Activated T-helper 1 cell treated with anti-CD3 and anti-CD28 coated beads, Interleukin-12 subunit alpha, Interleukin-12 subunit beta, Interleukin-2, Interleukin-4 antibody, amounts not matched to agents 30 ng/mL and 10 ng/mL and 1 ng/mL, durations not matched to agents 14 hours and 24 hours and 36 hours (primary cell): ENCODE data around the gene SULT2A1. TPM values are rescaled to one million over a fixed set of nuclear protein-coding genes. Genes with fewer than 3 reads are reported as not detected.

Experiments used
- total RNA-seq: library from RNA; stranded (reverse); gene quantifications from 2 replicates; pipeline ENCODE4 v1.2.3, GENCODE V29; 2022

The SULT2A1 gene
- total RNA-seq, 1 donor from 2014 or later = not detected

Other genes with a start within 250 kb of the SULT2A1 start
- 0.29 and 0.54 TPM in 2 replicates for gene EHD2, start 172.9 kb downstream of the SULT2A1 start, total RNA-seq
- gene NOP53, start 140.8 kb downstream of the SULT2A1 start, total RNA-seq = 206 and 211 TPM in 2 replicates
- 106 and 107 TPM in 2 replicates for gene SELENOW, start 107.6 kb downstream of the SULT2A1 start, total RNA-seq
- gene TPRX1, start 81.8 kb downstream of the SULT2A1 start, total RNA-seq = not detected in 2 replicates
- not detected in 2 replicates for gene CRX, start 64.4 kb downstream of the SULT2A1 start, total RNA-seq
- gene TPRX2, start 27.1 kb downstream of the SULT2A1 start, total RNA-seq = not detected in 2 replicates
- not detected in 2 replicates for gene BSPH1, start 105.9 kb upstream of the SULT2A1 start, total RNA-seq
- gene ELSPBP1, start 108.3 kb upstream of the SULT2A1 start, total RNA-seq = not detected in 2 replicates
- not detected in 2 replicates for gene CABP5, start 157.8 kb upstream of the SULT2A1 start, total RNA-seq
- 12.2 and 12.7 TPM in 2 replicates for gene PLA2G4C, start 224.5 kb upstream of the SULT2A1 start, total RNA-seq